HL-60 (cell line): ENCODE results near the gene ENO3.
A peak's percentile ranks its signal among the peaks of the same experiment; 100 is the strongest.

Experiments
- DNase-seq, 2 experiments: peaks; one replicate each; pipeline ENCODE4 v3.0.0-alpha.2; 2010 to 2020; ENCODE audit warnings: low read depth in 1 of 2, low spot score in 1 of 2
- H3K27ac ChIP-seq: fragments of 250-450 bp; sonication (Bioruptor Pico); replicated peaks from 2 replicates; pipeline ENCODE4 v1.5.1; 2020; ENCODE audit warnings: mild to moderate bottlenecking, moderate library complexity
- H3K27me3 ChIP-seq: fragments of 250-450 bp; sonication (Bioruptor Pico); 2 replicates; pipeline ENCODE4 v1.5.1; 2021; ENCODE audit warnings: mild to moderate bottlenecking, moderate library complexity; ENCODE audit not compliant: insufficient read depth, poor library complexity, severe bottlenecking
- H3K4me3 ChIP-seq: replicated peaks from 2 replicates; pipeline ENCODE4 v1.5.1; 2011; ENCODE audit warnings: mild to moderate bottlenecking, control low read depth, low read length; ENCODE audit not compliant: insufficient read depth
- GABPA ChIP-seq: IDR thresholded peaks from 2 replicates; pipeline ENCODE4 v1.6.1; 2012; ENCODE audit warnings: low read depth
- POLR2AphosphoS5 ChIP-seq: IDR thresholded peaks from 2 replicates; pipeline ENCODE4 v1.6.1; 2012; ENCODE audit warnings: low read depth
- SPI1 ChIP-seq: IDR thresholded peaks from 2 replicates; pipeline ENCODE4 v1.6.1; 2012; ENCODE audit warnings: low read depth, mild to moderate bottlenecking, borderline replicate concordance
- TF ChIP-seq, protein P1 (sequence below): IDR thresholded peaks from one replicate; pipeline ENCODE4 v1.5.1; 2011; ENCODE audit warnings: low read length, control low read depth, inconsistent platforms; ENCODE audit not compliant: insufficient read depth
- TF ChIP-seq, protein P2 (sequence below): IDR thresholded peaks from 2 replicates; pipeline ENCODE4 v1.6.1; 2012; ENCODE audit warnings: low read depth; ENCODE audit not compliant: insufficient replicate concordance

Gene ENO3

DNA sequence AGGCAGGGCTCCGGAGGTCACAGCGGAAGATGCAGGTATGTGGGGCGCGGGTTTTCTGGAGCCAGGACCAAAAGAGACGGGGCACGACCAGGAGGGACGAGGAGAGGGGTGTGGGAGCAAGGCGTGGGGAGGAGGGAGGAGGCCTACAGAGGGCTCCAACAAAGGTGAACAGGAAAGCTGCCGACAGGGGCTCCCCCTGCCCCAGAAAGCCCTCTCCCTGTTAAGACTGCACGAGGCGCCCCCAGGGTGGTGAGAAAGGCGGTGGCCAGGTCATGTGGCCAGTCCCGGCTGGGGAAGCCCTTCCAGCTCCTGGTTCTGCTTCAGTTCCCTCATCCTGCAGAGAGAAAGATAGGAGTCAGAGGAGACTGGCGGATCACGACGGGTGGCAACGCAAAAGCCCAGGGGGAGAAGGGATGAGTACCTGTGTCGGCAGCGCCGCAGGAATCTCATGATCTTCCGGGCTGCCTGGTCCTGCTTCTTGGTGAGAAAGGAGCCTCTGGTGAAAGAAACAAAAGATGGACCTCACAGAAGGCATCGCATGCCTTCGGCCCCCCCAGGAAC, 17.6 kb downstream of the ENO3 start:
- DNase-seq, result no peak
- H3K27me3 ChIP-seq, result no peaks in the 10 kb centered on the region
- peak overlapping the region; percentile 58 for H3K4me3 ChIP-seq
- peak overlapping the region; percentile 91 for H3K27ac ChIP-seq
- TF ChIP-seq SPI1 (no peak), POLR2AphosphoS5 (no peak), GABPA (no peak)
- TF ChIP-seq, protein P1, sequence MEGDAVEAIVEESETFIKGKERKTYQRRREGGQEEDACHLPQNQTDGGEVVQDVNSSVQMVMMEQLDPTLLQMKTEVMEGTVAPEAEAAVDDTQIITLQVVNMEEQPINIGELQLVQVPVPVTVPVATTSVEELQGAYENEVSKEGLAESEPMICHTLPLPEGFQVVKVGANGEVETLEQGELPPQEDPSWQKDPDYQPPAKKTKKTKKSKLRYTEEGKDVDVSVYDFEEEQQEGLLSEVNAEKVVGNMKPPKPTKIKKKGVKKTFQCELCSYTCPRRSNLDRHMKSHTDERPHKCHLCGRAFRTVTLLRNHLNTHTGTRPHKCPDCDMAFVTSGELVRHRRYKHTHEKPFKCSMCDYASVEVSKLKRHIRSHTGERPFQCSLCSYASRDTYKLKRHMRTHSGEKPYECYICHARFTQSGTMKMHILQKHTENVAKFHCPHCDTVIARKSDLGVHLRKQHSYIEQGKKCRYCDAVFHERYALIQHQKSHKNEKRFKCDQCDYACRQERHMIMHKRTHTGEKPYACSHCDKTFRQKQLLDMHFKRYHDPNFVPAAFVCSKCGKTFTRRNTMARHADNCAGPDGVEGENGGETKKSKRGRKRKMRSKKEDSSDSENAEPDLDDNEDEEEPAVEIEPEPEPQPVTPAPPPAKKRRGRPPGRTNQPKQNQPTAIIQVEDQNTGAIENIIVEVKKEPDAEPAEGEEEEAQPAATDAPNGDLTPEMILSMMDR, result no peak
- TF ChIP-seq, protein P2, sequence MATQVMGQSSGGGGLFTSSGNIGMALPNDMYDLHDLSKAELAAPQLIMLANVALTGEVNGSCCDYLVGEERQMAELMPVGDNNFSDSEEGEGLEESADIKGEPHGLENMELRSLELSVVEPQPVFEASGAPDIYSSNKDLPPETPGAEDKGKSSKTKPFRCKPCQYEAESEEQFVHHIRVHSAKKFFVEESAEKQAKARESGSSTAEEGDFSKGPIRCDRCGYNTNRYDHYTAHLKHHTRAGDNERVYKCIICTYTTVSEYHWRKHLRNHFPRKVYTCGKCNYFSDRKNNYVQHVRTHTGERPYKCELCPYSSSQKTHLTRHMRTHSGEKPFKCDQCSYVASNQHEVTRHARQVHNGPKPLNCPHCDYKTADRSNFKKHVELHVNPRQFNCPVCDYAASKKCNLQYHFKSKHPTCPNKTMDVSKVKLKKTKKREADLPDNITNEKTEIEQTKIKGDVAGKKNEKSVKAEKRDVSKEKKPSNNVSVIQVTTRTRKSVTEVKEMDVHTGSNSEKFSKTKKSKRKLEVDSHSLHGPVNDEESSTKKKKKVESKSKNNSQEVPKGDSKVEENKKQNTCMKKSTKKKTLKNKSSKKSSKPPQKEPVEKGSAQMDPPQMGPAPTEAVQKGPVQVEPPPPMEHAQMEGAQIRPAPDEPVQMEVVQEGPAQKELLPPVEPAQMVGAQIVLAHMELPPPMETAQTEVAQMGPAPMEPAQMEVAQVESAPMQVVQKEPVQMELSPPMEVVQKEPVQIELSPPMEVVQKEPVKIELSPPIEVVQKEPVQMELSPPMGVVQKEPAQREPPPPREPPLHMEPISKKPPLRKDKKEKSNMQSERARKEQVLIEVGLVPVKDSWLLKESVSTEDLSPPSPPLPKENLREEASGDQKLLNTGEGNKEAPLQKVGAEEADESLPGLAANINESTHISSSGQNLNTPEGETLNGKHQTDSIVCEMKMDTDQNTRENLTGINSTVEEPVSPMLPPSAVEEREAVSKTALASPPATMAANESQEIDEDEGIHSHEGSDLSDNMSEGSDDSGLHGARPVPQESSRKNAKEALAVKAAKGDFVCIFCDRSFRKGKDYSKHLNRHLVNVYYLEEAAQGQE, result no peak

DNA sequence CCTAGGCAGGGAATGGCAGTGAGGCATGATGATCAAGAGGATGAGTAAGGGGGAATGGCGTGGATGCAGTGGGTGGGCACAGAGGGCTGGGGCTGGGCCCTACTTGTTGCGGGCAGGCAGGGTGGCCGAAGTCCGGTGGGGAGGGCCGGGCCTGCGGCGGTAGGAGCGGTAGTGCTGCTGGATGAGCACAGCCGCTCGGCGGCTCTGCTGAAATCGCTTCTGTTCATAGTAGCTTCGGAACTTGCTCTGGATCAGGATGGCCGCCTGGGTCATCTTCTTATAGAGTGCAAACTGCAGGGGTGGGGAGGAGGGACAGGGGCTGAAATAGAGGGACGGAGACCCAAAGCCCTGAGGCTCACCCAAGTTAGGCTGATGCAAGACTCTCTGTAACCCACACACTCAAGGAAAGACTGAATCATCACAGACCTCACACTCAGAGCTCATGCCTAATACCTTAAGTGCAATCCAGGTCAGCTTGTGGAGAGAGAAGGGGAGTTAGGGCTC, 18.2 kb downstream of the ENO3 start:
- DNase-seq, result peak; percentile 15 to 73
- Histone ChIP-seq H3K27me3 (no peaks in the 10 kb centered on the region), H3K4me3 (no peak overlapping the region), H3K27ac (peak overlapping the region; percentile 91)
- TF ChIP-seq SPI1, result no peak

- TF ChIP-seq, protein P2, result peak; percentile 44
- TF ChIP-seq, protein P1, result no peak
- no peak for TF ChIP-seq POLR2AphosphoS5
- TF ChIP-seq GABPA, result no peak
- Histone ChIP-seq H3K27me3 (no peaks in the 10 kb centered on the region), H3K4me3 (no peak overlapping the region), H3K27ac (peak overlapping the region; percentile 91)
- DNase-seq, result no peak
Measured at GRCh38 chr17:4969551-4970173, 18.7 kb downstream of the ENO3 start.

DNA sequence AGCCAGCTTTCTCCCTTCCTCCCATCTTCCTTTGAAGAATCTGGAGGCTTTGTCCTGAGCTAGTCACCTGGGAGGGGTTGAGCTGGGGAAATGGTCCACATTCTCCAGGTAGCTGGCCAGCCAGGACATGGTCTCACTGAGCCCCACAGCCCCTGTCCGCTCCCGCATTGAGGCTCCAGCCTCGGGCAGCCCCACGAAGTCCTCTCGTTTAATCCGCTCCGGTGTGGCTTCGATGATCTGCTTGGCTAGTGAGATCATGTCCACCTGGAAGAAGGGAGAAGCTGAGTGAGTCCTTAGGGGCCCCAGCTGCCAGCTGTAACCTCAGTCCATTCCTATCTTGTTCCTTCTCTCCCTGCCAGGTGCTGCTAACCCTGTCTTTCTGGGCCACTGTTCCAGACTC, 19.4 kb downstream of the ENO3 start:
- no peaks in the 10 kb centered on the region for H3K27me3 ChIP-seq

More for the DNA sequence above, 19.4 kb downstream of the ENO3 start:
- TF ChIP-seq, protein P2, result no peak
- TF ChIP-seq POLR2AphosphoS5 (no peak), GABPA (no peak), SPI1 (no peak)
- TF ChIP-seq, protein P1, result no peak
- Histone ChIP-seq H3K4me3 (no peak overlapping the region), H3K27ac (no peak overlapping the region)
- DNase-seq, result no peak
